ENCODE measurements around the gene EPB41L2.
"Not testable (repeated sequence)": the region's sequence is repeated elsewhere in the genome, so short reads cannot be mapped to it uniquely, and the experiment has no call there.

The EPB41L2 gene

DNA sequence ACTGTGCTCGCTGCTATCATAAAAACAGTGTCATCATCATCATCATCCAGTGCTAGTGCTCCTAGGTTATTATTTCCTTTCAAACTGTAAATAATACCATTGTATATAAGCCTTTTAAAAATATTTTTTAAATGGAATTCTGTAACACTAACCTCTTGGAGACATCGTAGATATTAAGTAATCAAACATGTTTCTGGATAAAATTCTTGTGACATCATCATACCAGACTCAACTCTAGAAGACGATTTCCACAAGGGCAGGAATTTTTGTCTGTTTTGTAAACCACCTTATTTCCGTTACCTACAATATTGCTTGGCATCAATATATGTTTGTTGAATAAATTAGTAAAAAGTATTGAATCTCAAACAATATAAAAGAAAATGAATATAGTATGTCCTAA, 40.4 kb downstream of the EPB41L2 start:
- DNase-seq (ENCODE audit: low read depth, low spot score): no peak
- no CpG with 5 or more reads among the region's 4 CpGs for WGBS (ENCODE audit: insufficient coverage, insufficient read length)
- no peaks in the 10 kb centered on the region for H3K27me3 ChIP-seq (ENCODE audit: control insufficient read depth, insufficient read depth, low read length)
- H3K36me3 ChIP-seq (ENCODE audit: control insufficient read depth, insufficient read depth, low read length): no peaks in the 10 kb centered on the region
- H3K9me3 ChIP-seq (ENCODE audit: control insufficient read depth, insufficient read depth, low read length): no peaks in the 10 kb centered on the region
- no peak overlapping the region for H3K27ac ChIP-seq (ENCODE audit: low read length)
- no peaks in the 10 kb centered on the region; the same call in 1 of the 2 replicates for H3K4me1 ChIP-seq (ENCODE audit: control insufficient read depth, insufficient read depth, low read length)
- H3K4me3 ChIP-seq (ENCODE audit: low read length): no peak overlapping the region

DNA sequence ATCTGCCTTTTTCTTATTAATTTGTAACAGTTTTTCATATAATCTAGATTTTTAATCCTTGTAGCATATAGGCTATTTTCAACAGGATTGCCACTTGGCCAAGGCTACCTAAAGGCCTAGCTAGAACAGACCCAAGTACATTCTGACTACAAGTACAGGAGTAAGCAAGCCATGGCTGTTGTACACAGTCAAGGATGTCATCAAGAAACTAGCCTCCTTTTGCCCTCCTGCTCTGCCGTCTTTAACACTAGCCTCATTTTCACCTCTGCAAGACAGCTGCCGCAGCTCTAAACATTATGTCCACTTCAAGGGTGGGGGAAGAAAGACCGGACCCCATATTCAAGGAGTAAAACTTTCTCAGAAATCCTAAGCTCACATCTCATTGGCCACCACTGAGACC, 45.1 kb downstream of the EPB41L2 start:
- Histone ChIP-seq H3K4me1 (ENCODE audit: control insufficient read depth, insufficient read depth, low read length) (no peaks in the 10 kb centered on the region), H3K36me3 (ENCODE audit: control insufficient read depth, insufficient read depth, low read length) (no peaks in the 10 kb centered on the region), H3K27me3 (ENCODE audit: control insufficient read depth, insufficient read depth, low read length) (no peaks in the 10 kb centered on the region), H3K4me3 (ENCODE audit: low read length) (no peak overlapping the region), H3K9me3 (ENCODE audit: control insufficient read depth, insufficient read depth, low read length) (no peaks in the 10 kb centered on the region), H3K27ac (ENCODE audit: low read length) (no peak overlapping the region)
- WGBS (ENCODE audit: insufficient coverage, insufficient read length): no CpG with 5 or more reads among the region's 3 CpGs
- DNase-seq (ENCODE audit: low read depth, low spot score): no peak

DNA sequence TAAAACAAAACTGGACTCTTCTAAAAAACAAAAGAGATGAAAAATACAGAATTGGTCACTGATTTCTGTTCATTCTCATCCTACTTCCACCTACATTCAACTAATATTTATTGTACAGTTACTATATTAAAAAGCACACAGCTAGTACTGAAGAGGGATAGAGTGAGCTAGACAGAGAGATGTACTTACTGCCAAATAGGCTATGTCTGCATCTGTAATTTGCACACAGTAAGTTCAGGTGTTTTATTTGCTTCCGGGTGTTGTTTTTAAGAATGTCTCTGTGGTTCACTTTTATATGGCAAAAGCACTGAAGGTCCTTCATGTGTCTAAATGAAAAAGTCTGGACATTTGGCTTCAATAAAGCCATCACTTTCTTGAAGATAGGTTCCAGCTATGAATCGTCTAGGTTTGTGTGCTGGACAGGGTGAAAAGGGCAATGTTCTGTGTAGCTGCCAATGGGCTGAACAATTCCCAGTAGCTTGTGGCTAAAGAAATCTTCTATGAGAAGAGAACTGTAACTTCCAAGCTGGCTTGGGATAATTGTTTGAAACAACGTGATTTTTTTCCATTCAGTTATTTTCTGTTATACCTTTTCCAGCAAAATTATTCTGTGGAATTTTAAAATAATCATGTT, 47.3 kb downstream of the EPB41L2 start:
- Histone ChIP-seq H3K4me1 (ENCODE audit: control insufficient read depth, insufficient read depth, low read length) (no peaks in the 10 kb centered on the region), H3K9me3 (ENCODE audit: control insufficient read depth, insufficient read depth, low read length) (no peaks in the 10 kb centered on the region), H3K27ac (ENCODE audit: low read length) (no peak overlapping the region), H3K27me3 (ENCODE audit: control insufficient read depth, insufficient read depth, low read length) (no peaks in the 10 kb centered on the region), H3K36me3 (ENCODE audit: control insufficient read depth, insufficient read depth, low read length) (no peaks in the 10 kb centered on the region), H3K4me3 (ENCODE audit: low read length) (no peak overlapping the region)
- DNase-seq (ENCODE audit: low read depth, low spot score): no peak
- no CpG with 5 or more reads among the region's 3 CpGs for WGBS (ENCODE audit: insufficient coverage, insufficient read length)

DNA sequence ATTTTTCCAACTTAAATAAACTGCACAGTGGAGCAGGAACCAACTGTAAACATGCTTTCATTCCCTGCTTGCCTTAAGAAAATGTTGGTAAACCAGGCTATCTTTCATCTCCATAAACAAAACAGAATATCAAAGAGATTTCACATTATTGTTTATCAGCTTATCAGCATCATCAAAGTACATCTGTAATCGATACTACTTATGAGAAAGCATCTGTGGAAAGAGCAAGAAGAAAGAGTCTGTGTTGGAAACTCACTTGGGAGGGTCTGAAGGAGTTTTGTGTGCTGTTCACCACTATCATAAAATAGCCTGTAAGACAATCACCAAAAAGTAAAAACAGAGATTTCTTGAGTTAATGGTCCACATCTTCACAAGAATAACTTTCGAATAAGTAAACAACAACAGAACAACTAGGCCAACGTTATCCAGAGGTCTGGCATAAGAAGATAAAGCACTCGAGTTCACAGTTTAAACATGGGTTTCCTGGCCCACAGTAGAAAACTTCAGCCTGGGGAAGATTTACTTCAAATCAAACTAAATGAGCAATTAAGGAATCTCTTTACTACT, 47.9 kb downstream of the EPB41L2 start:
- DNase-seq (ENCODE audit: low read depth, low spot score): no peak
- no peak overlapping the region for H3K27ac ChIP-seq (ENCODE audit: low read length)
- no peak overlapping the region for H3K4me3 ChIP-seq (ENCODE audit: low read length)
- no CpG with 5 or more reads among the region's 4 CpGs for WGBS (ENCODE audit: insufficient coverage, insufficient read length)
- H3K27me3 ChIP-seq (ENCODE audit: control insufficient read depth, insufficient read depth, low read length): no peaks in the 10 kb centered on the region
- H3K36me3 ChIP-seq (ENCODE audit: control insufficient read depth, insufficient read depth, low read length): no peaks in the 10 kb centered on the region
- no peaks in the 10 kb centered on the region for H3K9me3 ChIP-seq (ENCODE audit: control insufficient read depth, insufficient read depth, low read length)
- H3K4me1 ChIP-seq (ENCODE audit: control insufficient read depth, insufficient read depth, low read length): no peaks in the 10 kb centered on the region

DNA sequence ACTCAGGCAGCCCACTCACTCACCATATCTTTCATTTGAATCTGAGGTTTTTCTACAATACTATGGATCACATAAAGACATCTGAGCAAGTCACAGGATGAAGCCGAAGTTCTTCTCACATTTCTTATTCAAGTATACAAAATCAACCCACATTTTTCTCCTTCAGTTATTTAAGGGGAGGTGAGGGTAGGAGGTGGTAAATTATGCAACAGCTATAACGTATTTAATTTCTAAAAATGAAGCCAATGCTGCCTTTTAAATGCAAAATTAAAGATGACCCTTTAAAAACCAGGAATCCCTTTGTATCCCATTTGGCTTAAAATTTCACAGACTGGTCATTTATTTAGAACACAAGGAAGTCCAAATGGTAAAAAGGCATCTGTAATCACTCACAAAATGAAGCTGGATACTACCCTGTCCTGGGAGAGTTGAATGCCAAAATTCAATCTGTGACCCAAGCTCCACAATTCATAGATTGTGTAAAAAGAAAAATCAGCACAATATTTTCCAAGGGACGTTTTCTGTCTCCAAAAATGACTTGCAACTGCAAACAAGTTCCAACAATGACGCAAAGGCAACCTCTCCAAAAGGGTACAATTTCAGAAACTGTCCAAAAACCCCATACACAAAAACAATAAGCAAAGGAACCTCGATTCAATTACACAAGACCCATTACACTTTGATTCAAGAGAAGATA, 48.8 kb downstream of the EPB41L2 start:
- no peak for DNase-seq (ENCODE audit: low read depth, low spot score)
- H3K27ac ChIP-seq (ENCODE audit: low read length): no peak overlapping the region
- H3K36me3 ChIP-seq (ENCODE audit: control insufficient read depth, insufficient read depth, low read length): no peaks in the 10 kb centered on the region
- no peaks in the 10 kb centered on the region for H3K9me3 ChIP-seq (ENCODE audit: control insufficient read depth, insufficient read depth, low read length)
- WGBS (ENCODE audit: insufficient coverage, insufficient read length): no CpG with 5 or more reads among the region's 5 CpGs
- no peaks in the 10 kb centered on the region for H3K4me1 ChIP-seq (ENCODE audit: control insufficient read depth, insufficient read depth, low read length)
- no peaks in the 10 kb centered on the region for H3K27me3 ChIP-seq (ENCODE audit: control insufficient read depth, insufficient read depth, low read length)
- no peak overlapping the region for H3K4me3 ChIP-seq (ENCODE audit: low read length)

DNA sequence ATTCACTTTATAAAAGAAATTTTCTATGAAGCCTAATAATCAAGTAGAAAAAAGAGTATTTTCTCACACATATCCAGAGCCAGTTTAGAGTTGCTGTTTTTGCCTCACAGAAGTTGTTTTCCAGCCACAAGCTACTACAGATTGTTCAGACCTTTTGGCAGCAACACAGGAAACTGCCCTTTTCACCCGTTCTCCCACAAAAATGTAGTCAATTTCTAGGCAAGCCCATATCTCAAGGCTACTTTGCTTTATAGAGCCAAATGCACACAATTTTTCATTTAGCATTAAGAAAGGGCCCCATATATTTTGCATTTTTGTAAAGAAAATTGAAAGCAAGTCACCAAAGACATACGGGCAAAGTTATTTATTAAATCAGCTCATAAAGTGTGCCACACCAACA, 49.5 kb downstream of the EPB41L2 start:
- no CpG with 5 or more reads among the region's 2 CpGs for WGBS (ENCODE audit: insufficient coverage, insufficient read length)
- H3K27me3 ChIP-seq (ENCODE audit: control insufficient read depth, insufficient read depth, low read length): no peaks in the 10 kb centered on the region
- H3K27ac ChIP-seq (ENCODE audit: low read length): no peak overlapping the region
- DNase-seq (ENCODE audit: low read depth, low spot score): no peak
- H3K4me1 ChIP-seq (ENCODE audit: control insufficient read depth, insufficient read depth, low read length): no peaks in the 10 kb centered on the region
- 0 out of 2 replicates have a peak, but pooled peaks cover under 1% of the 10 kb centered on the region for H3K36me3 ChIP-seq (ENCODE audit: control insufficient read depth, insufficient read depth, low read length)
- H3K9me3 ChIP-seq (ENCODE audit: control insufficient read depth, insufficient read depth, low read length): no peaks in the 10 kb centered on the region; the same call in 1 of the 2 replicates
- H3K4me3 ChIP-seq (ENCODE audit: low read length): no peak overlapping the region

DNA sequence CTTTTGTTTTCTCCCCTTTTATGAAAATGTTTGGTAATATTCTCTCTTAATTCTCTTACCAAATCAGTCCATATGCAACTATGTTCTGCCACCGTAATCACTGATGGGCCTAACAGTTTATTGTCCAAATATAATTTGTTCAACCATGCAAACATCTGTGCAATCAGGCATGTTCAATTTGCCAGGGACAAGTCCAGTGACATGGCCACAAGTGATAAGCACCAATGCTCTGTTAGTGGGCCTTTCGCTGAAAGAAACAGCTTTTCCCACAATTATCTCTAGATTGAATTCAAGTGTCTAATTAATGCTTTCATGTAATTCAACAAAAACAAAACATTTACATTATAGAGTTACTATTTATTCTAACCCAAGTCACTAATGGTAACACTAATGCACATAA, 53.3 kb downstream of the EPB41L2 start:
- Histone ChIP-seq H3K9me3 (ENCODE audit: control insufficient read depth, insufficient read depth, low read length) (peaks cover 2% of the 10 kb centered on the region), H3K36me3 (ENCODE audit: control insufficient read depth, insufficient read depth, low read length) (0 out of 2 replicates have a peak, but pooled peaks cover 2% of the 10 kb centered on the region), H3K4me1 (ENCODE audit: control insufficient read depth, insufficient read depth, low read length) (no peaks in the 10 kb centered on the region), H3K27me3 (ENCODE audit: control insufficient read depth, insufficient read depth, low read length) (no peaks in the 10 kb centered on the region), H3K4me3 (ENCODE audit: low read length) (no peak overlapping the region), H3K27ac (ENCODE audit: low read length) (no peak overlapping the region)
- no peak for DNase-seq (ENCODE audit: low read depth, low spot score)
- WGBS (ENCODE audit: insufficient coverage, insufficient read length): no CpG with 5 or more reads among the region's 2 CpGs

DNA sequence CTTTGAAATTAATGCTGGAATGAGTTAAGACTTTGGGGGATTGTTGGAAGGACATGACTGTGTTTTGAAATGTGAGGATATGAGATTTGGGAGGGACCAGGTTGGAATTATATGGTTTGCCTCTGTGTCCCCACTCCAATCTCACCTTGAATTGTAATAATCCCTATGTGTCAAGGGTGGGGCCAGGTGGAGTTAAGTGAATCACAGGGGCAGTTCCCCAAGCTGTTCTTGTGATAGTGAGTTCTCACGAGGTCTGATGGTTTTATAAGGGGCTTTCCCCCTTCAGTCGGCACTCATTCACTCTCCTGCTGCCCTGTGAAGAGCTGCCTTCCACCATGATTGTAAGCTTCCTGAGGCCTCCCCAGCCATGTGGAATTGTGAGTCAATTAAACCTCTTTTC, 54.1 kb downstream of the EPB41L2 start:
- DNase-seq (ENCODE audit: low read depth, low spot score); H3K9me3 ChIP-seq (ENCODE audit: control insufficient read depth, insufficient read depth, low read length); H3K4me3 ChIP-seq (ENCODE audit: low read length); H3K27me3 ChIP-seq (ENCODE audit: control insufficient read depth, insufficient read depth, low read length); H3K4me1 ChIP-seq (ENCODE audit: control insufficient read depth, insufficient read depth, low read length); H3K27ac ChIP-seq (ENCODE audit: low read length); H3K36me3 ChIP-seq (ENCODE audit: control insufficient read depth, insufficient read depth, low read length): not testable (repeated sequence)
- no CpG with 5 or more reads among the region's 2 CpGs for WGBS (ENCODE audit: insufficient coverage, insufficient read length)

DNA sequence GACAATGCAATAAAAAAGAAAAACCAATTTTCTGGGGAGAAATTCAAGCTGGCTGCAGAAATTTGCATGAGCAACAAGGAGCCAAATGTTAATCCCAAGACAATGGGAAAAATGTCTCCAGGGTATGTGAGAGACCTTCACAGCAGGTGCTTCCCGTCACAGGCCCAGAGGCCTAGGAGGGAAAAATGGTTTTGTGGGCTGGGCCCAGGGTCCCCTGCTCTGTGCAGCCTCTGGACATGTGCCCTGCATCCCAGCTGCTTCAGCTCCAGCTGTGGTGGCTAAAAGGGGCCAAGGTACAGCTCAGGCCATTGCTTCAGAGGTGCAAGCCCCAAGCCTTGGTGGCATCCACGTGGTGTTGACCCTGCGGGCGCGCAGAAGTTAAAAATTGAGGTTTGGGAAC, 55.1 kb downstream of the EPB41L2 start:
- not testable (repeated sequence) for H3K4me3 ChIP-seq (ENCODE audit: low read length); H3K4me1 ChIP-seq (ENCODE audit: control insufficient read depth, insufficient read depth, low read length); H3K36me3 ChIP-seq (ENCODE audit: control insufficient read depth, insufficient read depth, low read length); H3K9me3 ChIP-seq (ENCODE audit: control insufficient read depth, insufficient read depth, low read length); H3K27me3 ChIP-seq (ENCODE audit: control insufficient read depth, insufficient read depth, low read length); DNase-seq (ENCODE audit: low read depth, low spot score); H3K27ac ChIP-seq (ENCODE audit: low read length)
- WGBS (ENCODE audit: insufficient coverage, insufficient read length): no CpG with 5 or more reads among the region's 5 CpGs

DNA sequence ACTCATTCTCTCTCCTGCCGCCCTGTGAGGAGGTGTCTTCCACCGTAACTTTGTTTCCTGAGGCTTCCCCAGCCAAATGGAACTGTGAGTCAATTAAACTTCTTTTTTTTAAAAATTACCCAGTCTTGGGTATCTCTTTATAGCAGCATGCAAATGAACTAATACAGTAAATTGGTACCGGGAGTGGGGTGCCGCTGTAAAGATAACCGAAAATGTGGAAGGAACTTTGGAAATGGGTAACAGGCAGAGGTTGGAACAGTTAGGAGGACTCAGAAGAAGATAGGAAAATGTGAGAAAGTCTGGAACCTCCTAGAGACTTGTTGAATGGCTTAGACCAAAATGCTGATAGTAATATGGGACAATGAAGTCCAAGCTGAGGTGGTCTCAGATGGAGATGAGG, 55.8 kb downstream of the EPB41L2 start:
- no peak overlapping the region for H3K4me3 ChIP-seq (ENCODE audit: low read length)
- H3K27me3 ChIP-seq (ENCODE audit: control insufficient read depth, insufficient read depth, low read length): no peaks in the 10 kb centered on the region
- DNase-seq (ENCODE audit: low read depth, low spot score): no peak
- no CpG with 5 or more reads among the region's 5 CpGs for WGBS (ENCODE audit: insufficient coverage, insufficient read length)
- H3K36me3 ChIP-seq (ENCODE audit: control insufficient read depth, insufficient read depth, low read length): 0 out of 2 replicates have a peak, but pooled peaks cover 2% of the 10 kb centered on the region
- peaks cover 2% of the 10 kb centered on the region for H3K9me3 ChIP-seq (ENCODE audit: control insufficient read depth, insufficient read depth, low read length)
- H3K27ac ChIP-seq (ENCODE audit: low read length): no peak overlapping the region
- H3K4me1 ChIP-seq (ENCODE audit: control insufficient read depth, insufficient read depth, low read length): peaks cover 2% of the 10 kb centered on the region; the same call in 1 of the 2 replicates
